Activated effector memory CD4-positive, alpha-beta T cell treated with Interleukin-2 at 50 U/mL for 16 hours (primary cell): Measurements from ENCODE around the gene NHS.

Source experiments
- DNase-seq: peaks from one replicate; pipeline ENCODE4 v3.0.0-alpha.2; 2020

Gene NHS

GRCh38 chrX:17740137-17741122 is 365.4 kb downstream of the NHS start:
- DNase-seq: no peak

- DNase-seq: no peak
Observed at GRCh38 chrX:17741123-17741511, 366.1 kb downstream of the NHS start.

- no peak for DNase-seq
Observed at GRCh38 chrX:17743913-17744312, 368.9 kb downstream of the NHS start.

- no peak for DNase-seq
Observed at GRCh38 chrX:17744896-17745523, 370.0 kb downstream of the NHS start.

GRCh38 chrX:17747692-17748091 is 372.7 kb downstream of the NHS start:
- no peak for DNase-seq

- no peak for DNase-seq
Observed at GRCh38 chrX:17748684-17749083, 373.7 kb downstream of the NHS start.

GRCh38 chrX:17750436-17750835 is 375.4 kb downstream of the NHS start:
- DNase-seq: no peak

- no peak for DNase-seq
Observed at GRCh38 chrX:17758382-17758781, 383.4 kb downstream of the NHS start.

- DNase-seq: no peak
Observed at GRCh38 chrX:17759990-17760389, 385.0 kb downstream of the NHS start.

- DNase-seq: no peak
Observed at GRCh38 chrX:17767734-17768133, 392.7 kb downstream of the NHS start.

- DNase-seq: no peak
Observed at GRCh38 chrX:17768997-17769396, 394.0 kb downstream of the NHS start.

GRCh38 chrX:17769701-17770269 is 394.8 kb downstream of the NHS start:
- DNase-seq: no peak

GRCh38 chrX:17773221-17773876 is 398.3 kb downstream of the NHS start:
- no peak for DNase-seq

- no peak for DNase-seq
Observed at GRCh38 chrX:17774053-17774452, 399.1 kb downstream of the NHS start.

GRCh38 chrX:17778997-17779396 is 404.0 kb downstream of the NHS start:
- no peak for DNase-seq

GRCh38 chrX:17779434-17779833 is 404.4 kb downstream of the NHS start:
- DNase-seq: no peak
